GM20000 (cell line): Measurements from ENCODE around the gene VEPH1.

Experiments
- DNase-seq: peaks from one replicate; pipeline ENCODE4 v3.0.0; 2012; ENCODE audit warnings: low spot score
- CTCF ChIP-seq: IDR thresholded peaks from 2 replicates; pipeline ENCODE4 v1.5.1; 2012; ENCODE audit warnings: mild to moderate bottlenecking, control low read depth; ENCODE audit errors: extremely low read depth, missing control alignments

The VEPH1 gene

DNA sequence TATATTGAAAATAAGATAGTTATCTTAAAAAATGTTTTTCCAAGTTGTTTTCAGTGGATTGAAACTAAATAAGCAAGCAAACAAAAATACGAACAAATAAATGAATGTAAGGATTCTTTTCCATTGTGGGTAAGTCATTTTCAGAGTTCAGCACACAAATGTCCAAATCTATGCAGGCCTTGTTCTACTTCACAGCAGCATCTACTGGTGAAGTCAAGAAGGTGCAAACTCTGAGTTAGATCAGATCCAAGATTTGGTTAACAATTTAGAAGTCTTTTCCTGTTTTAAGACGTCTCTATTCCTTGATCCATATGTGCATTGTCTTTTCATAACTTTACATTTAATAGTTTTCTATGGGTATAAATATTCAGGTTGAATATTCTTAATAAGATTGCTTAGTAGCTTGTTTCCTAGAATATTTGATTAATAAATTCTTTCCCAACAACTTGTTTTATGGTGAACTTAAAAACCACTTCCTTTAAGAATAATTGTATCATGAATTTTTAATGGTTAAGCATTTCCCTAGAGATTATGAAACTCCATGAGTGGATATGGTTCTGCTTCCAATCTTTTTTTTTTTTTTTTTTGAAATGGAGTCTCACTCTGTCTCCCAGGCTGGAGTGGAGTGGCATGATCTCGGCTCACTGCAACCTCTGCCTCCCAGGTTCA lies 56.1 kb downstream of the VEPH1 start:
- TF ChIP-seq CTCF = no peak
- DNase-seq = no peak

DNA sequence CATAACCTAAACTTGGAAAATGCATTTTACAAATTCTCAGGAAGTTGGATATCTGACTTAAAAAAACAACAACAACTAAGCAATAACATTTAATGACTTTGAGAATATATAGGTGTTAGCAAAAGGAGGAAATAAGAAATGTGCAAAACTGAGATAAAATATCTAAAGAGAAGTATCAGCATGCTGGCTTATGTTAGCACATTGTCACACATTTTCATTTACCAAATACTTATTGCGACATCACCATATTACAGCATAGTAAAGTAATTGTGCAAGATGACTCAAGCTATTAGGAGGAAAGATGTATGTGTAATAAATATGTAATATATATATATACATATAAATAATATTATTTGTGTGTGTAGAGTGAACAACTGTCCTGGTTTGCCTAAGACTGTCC lies 57.4 kb downstream of the VEPH1 start:
- TF ChIP-seq CTCF = no peak
- no peak for DNase-seq

GRCh38 chr3:157444797-157445184 lies 58.4 kb downstream of the VEPH1 start:
- no peak for DNase-seq
- no peak for TF ChIP-seq CTCF

GRCh38 chr3:157443905-157444796 lies 59.1 kb downstream of the VEPH1 start:
- TF ChIP-seq CTCF = no peak
- no peak for DNase-seq

DNA sequence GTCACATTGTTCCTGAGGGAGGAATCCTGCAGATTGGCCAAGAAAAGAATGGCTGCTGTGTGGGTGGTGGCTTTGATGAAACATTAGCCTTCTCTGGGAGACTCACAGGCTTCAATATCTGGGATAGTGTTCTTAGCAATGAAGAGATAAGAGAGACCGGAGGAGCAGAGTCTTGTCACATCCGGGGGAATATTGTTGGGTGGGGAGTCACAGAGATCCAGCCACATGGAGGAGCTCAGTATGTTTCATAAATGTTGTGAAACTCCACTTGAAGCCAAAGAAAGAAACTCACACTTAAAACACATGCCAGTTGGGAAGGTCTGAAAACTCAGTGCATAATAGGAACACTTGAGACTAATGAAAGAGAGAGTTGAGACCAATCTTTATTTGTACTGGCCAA lies 60.5 kb downstream of the VEPH1 start:
- no peak for DNase-seq
- TF ChIP-seq CTCF = no peak

DNA sequence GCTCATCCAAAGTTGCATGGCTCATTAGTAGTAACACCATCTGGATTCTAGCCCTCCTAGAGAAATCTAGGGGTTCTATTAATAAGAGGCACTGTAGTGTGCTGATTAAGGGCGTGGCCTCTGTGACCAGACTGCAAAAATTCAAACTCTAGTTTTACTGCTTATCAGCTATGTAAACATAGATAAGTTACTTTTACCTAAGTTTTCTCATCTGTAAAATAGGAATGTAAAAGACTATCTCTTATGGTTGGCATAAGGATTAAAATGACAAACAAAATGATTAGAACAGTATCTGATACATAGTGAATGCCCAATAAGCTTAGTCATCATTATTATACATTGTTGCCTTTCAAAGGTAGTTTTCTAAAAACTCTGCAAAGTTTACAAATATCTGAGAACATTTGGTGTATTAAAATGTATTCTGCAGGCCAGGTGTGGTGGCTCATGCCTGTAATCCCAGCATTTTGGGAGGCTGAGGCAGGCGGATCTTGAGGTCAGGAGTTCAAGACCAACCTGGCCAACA lies 62.1 kb downstream of the VEPH1 start:
- no peak for TF ChIP-seq CTCF
- no peak for DNase-seq

DNA sequence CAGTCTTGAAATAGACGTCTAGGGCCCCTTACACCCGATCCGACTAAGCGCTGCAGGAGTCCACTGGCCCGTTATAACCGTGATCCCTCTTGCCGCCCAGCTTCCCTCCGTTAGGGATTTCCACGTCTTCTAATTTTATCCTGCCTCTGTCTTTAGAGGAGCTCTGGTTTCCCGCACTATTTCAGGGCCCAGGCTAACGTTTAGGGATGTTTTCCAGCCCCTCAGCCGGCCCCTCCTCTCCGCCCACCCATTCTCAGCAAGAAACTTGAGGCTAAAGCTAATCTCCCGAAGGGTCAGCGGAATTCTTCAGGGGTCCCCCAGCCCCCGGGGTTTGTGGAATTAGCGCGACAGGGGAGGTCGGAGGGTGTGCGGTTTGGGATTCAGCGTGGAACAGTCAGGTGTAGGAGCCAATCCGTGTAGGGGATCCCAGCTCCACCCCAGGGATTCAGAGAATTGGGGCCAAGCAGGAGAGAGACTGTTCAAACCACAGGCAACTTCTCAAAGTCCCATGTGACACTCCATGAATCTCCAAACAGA lies 65.0 kb downstream of the VEPH1 start:
- TF ChIP-seq CTCF = no peak
- DNase-seq = no peak
